Subcutaneous abdominal adipose tissue (tissue), 5 donors: ENCODE results near the gene RABEP2.
"Not testable (repeated sequence)": the region's sequence is repeated elsewhere in the genome, so short reads cannot be mapped to it uniquely, and the experiment has no call there.

Source experiments
- H3K27ac ChIP-seq: one replicate; pipeline ENCODE4 v1.7.0; 2013; ENCODE audit warnings: low read depth, mild to moderate bottlenecking, inconsistent platforms, low read length, moderate library complexity
- H3K27me3 ChIP-seq, 5 donors: one replicate each; pipeline ENCODE4 v1.7.0; 2013; ENCODE audit warnings: low read length in 5 of 5, inconsistent platforms in 1 of 5; ENCODE audit not compliant: control insufficient read depth in 5 of 5, insufficient read depth in 4 of 5
- H3K36me3 ChIP-seq, 5 donors: one replicate each; pipeline ENCODE4 v1.7.0; 2013; ENCODE audit warnings: low read length in 5 of 5; ENCODE audit not compliant: control insufficient read depth in 5 of 5, insufficient read depth in 5 of 5
- H3K4me1 ChIP-seq, 5 donors: one replicate each; pipeline ENCODE4 v1.7.0; 2013; ENCODE audit warnings: low read length in 5 of 5, mild to moderate bottlenecking in 3 of 5, moderate library complexity in 1 of 5; ENCODE audit not compliant: control insufficient read depth in 5 of 5, insufficient read depth in 5 of 5
- H3K4me3 ChIP-seq, 5 donors: one replicate each; pipeline ENCODE4 v1.7.0; 2013; ENCODE audit warnings: low read length in 5 of 5, low read depth in 1 of 5
- H3K9ac ChIP-seq, 5 donors: one replicate each; pipeline ENCODE4 v1.7.0; 2013; ENCODE audit warnings: low read length in 5 of 5, mild to moderate bottlenecking in 4 of 5, moderate library complexity in 3 of 5
- H3K9me3 ChIP-seq, 5 donors: one replicate each; pipeline ENCODE4 v1.7.0; 2013; ENCODE audit warnings: low read length in 5 of 5; ENCODE audit not compliant: control insufficient read depth in 5 of 5
- donor health status: healthy.
- donor health status: healthy.
- donor health status: healthy.
- donor health status: healthy.
- donor health status: healthy.

Gene RABEP2

GRCh38 chr16:28881565-28881964, 43.5 kb downstream of the RABEP2 start:
- not testable (repeated sequence) for H3K9ac ChIP-seq, H3K9me3 ChIP-seq, H3K4me3 ChIP-seq, H3K27ac ChIP-seq, H3K36me3 ChIP-seq
- Histone ChIP-seq H3K27me3 (peaks cover 12 to 20% (median 18%) of the 10 kb centered on the region in 5 donors), H3K4me1 (peaks cover 0 to 15% (median 14%) of the 10 kb centered on the region in 5 donors)

GRCh38 chr16:28880955-28881354, 44.1 kb downstream of the RABEP2 start:
- H3K4me3 ChIP-seq: no peak overlapping the region
- H3K9me3 ChIP-seq: no peaks in the 10 kb centered on the region
- peaks cover 0 to 15% (median 14%) of the 10 kb centered on the region in 5 donors for H3K4me1 ChIP-seq
- no peak overlapping the region for H3K27ac ChIP-seq
- H3K9ac ChIP-seq: no peak overlapping the region
- peaks cover 0 to 1% (median 0%) of the 10 kb centered on the region in 5 donors for H3K36me3 ChIP-seq
- peaks cover 12 to 20% (median 18%) of the 10 kb centered on the region in 5 donors for H3K27me3 ChIP-seq

- Histone ChIP-seq H3K4me1 (peaks cover 0 to 15% (median 14%) of the 10 kb centered on the region in 5 donors), H3K27me3 (peaks cover 12 to 20% (median 18%) of the 10 kb centered on the region in 5 donors), H3K4me3 (peak overlapping the region in 3 of 5 donors; percentile 78 to 81 (median 79)), H3K9ac (no peak overlapping the region), H3K27ac (no peak overlapping the region), H3K36me3 (peaks cover 0 to 4% (median 0%) of the 10 kb centered on the region in 5 donors), H3K9me3 (no peaks in the 10 kb centered on the region)
Measured at GRCh38 chr16:28880589-28880915, 44.5 kb downstream of the RABEP2 start.

- Histone ChIP-seq H3K4me1 (peaks cover 0 to 15% (median 14%) of the 10 kb centered on the region in 5 donors), H3K4me3 (peak overlapping the region; percentile 64 to 81 (median 79)), H3K9ac (peak overlapping the region in 4 of 5 donors; percentile 52 to 77 (median 64)), H3K27ac (no peak overlapping the region), H3K9me3 (no peaks in the 10 kb centered on the region), H3K36me3 (peaks cover 0 to 5% (median 3%) of the 10 kb centered on the region in 5 donors), H3K27me3 (peaks cover 12 to 20% (median 18%) of the 10 kb centered on the region in 5 donors)
Measured at GRCh38 chr16:28879841-28880588, 45.0 kb downstream of the RABEP2 start.

GRCh38 chr16:28879261-28879840, 45.7 kb downstream of the RABEP2 start:
- H3K4me3 ChIP-seq: peak overlapping the region; percentile 64 to 81 (median 79)
- peaks cover 0 to 15% (median 14%) of the 10 kb centered on the region in 5 donors for H3K4me1 ChIP-seq
- peaks cover 12 to 20% (median 18%) of the 10 kb centered on the region in 5 donors for H3K27me3 ChIP-seq
- H3K9ac ChIP-seq: peak overlapping the region in 4 of 5 donors; percentile 52 to 77 (median 64)
- no peaks in the 10 kb centered on the region for H3K9me3 ChIP-seq
- peaks cover 0 to 10% (median 5%) of the 10 kb centered on the region in 5 donors for H3K36me3 ChIP-seq
- no peak overlapping the region for H3K27ac ChIP-seq

GRCh38 chr16:28878083-28878926, 46.7 kb downstream of the RABEP2 start, which contains the start of gene ATP2A1:
TSS of gene ATP2A1 (plus strand) at chr16:28878488. CDS start at chr16:28878672, 184 bp downstream.
- Histone ChIP-seq H3K9me3 (no peaks in the 10 kb centered on the region), H3K4me3 (peak within 1 kb of the TSS; percentile 64 to 81 (median 79)), H3K27me3 (peaks cover 11 to 20% (median 18%) of the 10 kb centered on the region in 5 donors), H3K4me1 (peaks cover 0 to 15% (median 14%) of the 10 kb centered on the region in 5 donors), H3K36me3 (peaks cover 0 to 17% (median 11%) of the 10 kb centered on the region in 5 donors), H3K9ac (peak within 1 kb of the TSS in 4 of 5 donors; percentile 52 to 77 (median 64)), H3K27ac (no peak within 1 kb of the TSS)

- Histone ChIP-seq H3K4me1 (peaks cover 0 to 15% (median 14%) of the 10 kb centered on the region in 5 donors), H3K27me3 (peaks cover 8 to 14% (median 11%) of the 10 kb centered on the region in 5 donors), H3K9ac (no peak overlapping the region), H3K36me3 (peaks cover 0 to 23% (median 16%) of the 10 kb centered on the region in 5 donors), H3K9me3 (no peaks in the 10 kb centered on the region), H3K27ac (no peak overlapping the region), H3K4me3 (no peak overlapping the region)
Measured at GRCh38 chr16:28877655-28878000, 47.4 kb downstream of the RABEP2 start.

GRCh38 chr16:28876973-28877654, 47.9 kb downstream of the RABEP2 start:
- H3K27me3 ChIP-seq: peaks cover 3 to 9% (median 7%) of the 10 kb centered on the region in 5 donors
- H3K27ac ChIP-seq: no peak overlapping the region
- peaks cover 0 to 28% (median 21%) of the 10 kb centered on the region in 5 donors for H3K36me3 ChIP-seq
- peaks cover 0 to 15% (median 14%) of the 10 kb centered on the region in 5 donors for H3K4me1 ChIP-seq
- H3K4me3 ChIP-seq: no peak overlapping the region
- H3K9me3 ChIP-seq: no peaks in the 10 kb centered on the region
- no peak overlapping the region for H3K9ac ChIP-seq

GRCh38 chr16:28876019-28876659, 48.9 kb downstream of the RABEP2 start:
- peaks cover 3 to 9% (median 7%) of the 10 kb centered on the region in 5 donors for H3K27me3 ChIP-seq
- H3K4me3 ChIP-seq: no peak overlapping the region
- H3K9me3 ChIP-seq: no peaks in the 10 kb centered on the region
- no peak overlapping the region for H3K9ac ChIP-seq
- peaks cover 0 to 15% (median 14%) of the 10 kb centered on the region in 5 donors for H3K4me1 ChIP-seq
- no peak overlapping the region for H3K27ac ChIP-seq
- H3K36me3 ChIP-seq: peaks cover 0 to 37% (median 30%) of the 10 kb centered on the region in 5 donors
